Measurements from ENCODE around the gene WDR45. TPM values are rescaled to one million over a fixed set of nuclear protein-coding genes. Genes with fewer than 3 reads are reported as not detected.

WDR45 gene
- total and polyA plus RNA-seq, 2 of the 13 experiments (the other 11 are each of a cell fraction or from before 2014, with no cell fraction given): 16.4 to 65.5 TPM

DNA sequence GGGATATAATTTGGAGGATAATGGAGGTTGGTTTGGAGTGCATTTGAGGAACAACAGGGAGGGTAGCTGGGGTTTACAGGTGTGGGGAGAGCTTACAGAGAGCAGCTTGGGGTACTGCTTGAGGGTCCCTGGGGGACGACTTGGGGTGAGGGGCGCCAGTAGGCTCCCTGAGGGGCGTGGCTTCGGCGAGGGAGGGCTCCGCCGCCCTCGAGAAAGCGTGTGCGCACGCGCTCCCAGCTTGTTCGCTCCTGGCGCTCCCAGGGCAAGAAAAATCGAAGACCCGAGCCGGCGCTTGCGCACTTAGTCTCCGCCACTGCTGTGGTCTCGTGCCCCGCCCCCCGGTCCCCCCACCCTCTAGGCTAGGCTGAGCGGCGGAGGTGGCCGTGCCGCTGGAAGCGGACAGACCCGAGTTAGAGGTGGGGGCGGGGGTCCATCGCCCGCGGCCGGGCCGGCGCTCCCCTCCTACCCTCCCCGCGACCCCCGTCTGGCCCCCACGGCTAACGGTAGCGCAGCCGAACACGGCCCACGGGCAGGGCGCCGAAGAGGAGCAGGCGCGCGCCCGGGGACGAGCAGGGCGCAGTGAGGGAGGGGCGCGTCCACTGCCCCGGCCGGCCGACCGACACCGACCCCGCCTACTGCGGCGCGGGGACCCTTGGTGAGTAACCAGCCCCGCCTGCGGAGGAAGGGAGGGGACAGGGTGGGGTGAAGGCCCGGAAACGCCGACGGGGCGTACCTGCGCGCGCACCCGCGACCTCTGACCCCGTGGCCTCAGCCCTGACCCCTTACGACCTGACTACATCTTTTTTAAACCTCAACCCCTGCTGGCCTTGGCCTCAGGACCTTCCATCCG, 26.2 kb downstream of the WDR45 start (continued):
- TF ChIP-seq SYNCRIP (IDR thresholded peaks at IDR 0.05; ENCODE audit: insufficient read depth, low read depth, low read length) (no peak), EZH2 (conservative IDR thresholded peaks at IDR 0.05; ENCODE audit: low read depth, low read length) (no peak), POLR2G (IDR thresholded peaks at IDR 0.05; ENCODE audit: low read depth, low read length) (peak; percentile 46; the same call in 1 of the 2 replicates), ZNF552 (CRISPR knock-in tag; IDR thresholded peaks at IDR 0.05; ENCODE audit: borderline replicate concordance) (0 out of 2 replicates have a peak, but pooled peaks have one; percentile 32), MIER2 (CRISPR knock-in tag; IDR thresholded peaks at IDR 0.05) (no peak), DMAP1 (CRISPR knock-in tag; IDR thresholded peaks at IDR 0.05) (no peak), ZNF503 (CRISPR knock-in tag; IDR thresholded peaks at IDR 0.05) (no peak), ZNF563 (CRISPR knock-in tag; IDR thresholded peaks at IDR 0.05) (peak; percentile 72; the same call in 1 of the 2 replicates), GATAD1 (CRISPR knock-in tag; IDR thresholded peaks at IDR 0.05) (no peak), ZNF263 (CRISPR knock-in tag; IDR thresholded peaks at IDR 0.05) (no peak), PRDM15 (CRISPR knock-in tag; IDR thresholded peaks at IDR 0.05) (no peak), PCBP1 (IDR thresholded peaks at IDR 0.05; ENCODE audit: borderline replicate concordance, low read depth, low read length) (no peak), PHF20 (CRISPR knock-in tag; IDR thresholded peaks at IDR 0.05) (no peak), ZNF772 (CRISPR knock-in tag; IDR thresholded peaks at IDR 0.05) (no peak), ZFP1 (CRISPR knock-in tag; IDR thresholded peaks at IDR 0.05) (no peak), ZFX (CRISPR knock-in tag; IDR thresholded peaks at IDR 0.05; ENCODE audit: low read depth) (peak; percentile 42; the same call in 1 of the 2 replicates), JUNB (CRISPR knock-in tag; IDR thresholded peaks at IDR 0.05; ENCODE audit: borderline replicate concordance) (no peak), ZBTB26 (CRISPR knock-in tag; IDR thresholded peaks at IDR 0.05; ENCODE audit: borderline replicate concordance) (no peak), EP300 (IDR thresholded peaks at IDR 0.05; ENCODE audit: low read depth in 2 of 2, low read length in 2 of 2) (no peak), EP300 (CRISPR knock-in tag; IDR thresholded peaks at IDR 0.05; ENCODE audit: borderline replicate concordance) (no peak), SATB2 (CRISPR knock-in tag; IDR thresholded peaks at IDR 0.05) (no peak), TAF1 (CRISPR knock-in tag; IDR thresholded peaks at IDR 0.05) (no peak), BRD4 (CRISPR knock-in tag; IDR thresholded peaks at IDR 0.05) (no peak), ARHGAP35 (CRISPR knock-in tag; IDR thresholded peaks at IDR 0.05; ENCODE audit: borderline replicate concordance) (no peak), ZNF777 (CRISPR knock-in tag; IDR thresholded peaks at IDR 0.05) (peak; percentile 94)
